Astrocyte (in vitro differentiated cells and primary cell): ENCODE measurements around the gene GLO1.

Source experiments
- CTCF ChIP-seq: IDR thresholded peaks from 2 replicates; pipeline ENCODE4 v1.5.1; 2011; ENCODE audit warnings: low read depth, mild to moderate bottlenecking, inconsistent platforms, low read length, moderate library complexity; ENCODE audit not compliant: insufficient read depth
- EZH2 ChIP-seq: IDR thresholded peaks from 2 replicates; pipeline ENCODE4 v1.6.1; 2012; ENCODE audit warnings: mild to moderate bottlenecking, low read length, inconsistent platforms; ENCODE audit not compliant: insufficient read depth

- no peak for TF ChIP-seq CTCF
- TF ChIP-seq EZH2: no peak
Observed at GRCh38 chr6:38646166-38646878, 56.6 kb downstream of the GLO1 start.
